ENCODE data around the gene SLC44A5. TPM values are rescaled to one million over a fixed set of nuclear protein-coding genes. Genes with fewer than 3 reads are reported as not detected.
"Not testable (repeated sequence)": the region's sequence is repeated elsewhere in the genome, so short reads cannot be mapped to it uniquely, and the experiment has no call there.

SLC44A5 gene
- 2.4 TPM for polyA plus RNA-seq (2012; ENCODE audit: missing spikeins)

DNA sequence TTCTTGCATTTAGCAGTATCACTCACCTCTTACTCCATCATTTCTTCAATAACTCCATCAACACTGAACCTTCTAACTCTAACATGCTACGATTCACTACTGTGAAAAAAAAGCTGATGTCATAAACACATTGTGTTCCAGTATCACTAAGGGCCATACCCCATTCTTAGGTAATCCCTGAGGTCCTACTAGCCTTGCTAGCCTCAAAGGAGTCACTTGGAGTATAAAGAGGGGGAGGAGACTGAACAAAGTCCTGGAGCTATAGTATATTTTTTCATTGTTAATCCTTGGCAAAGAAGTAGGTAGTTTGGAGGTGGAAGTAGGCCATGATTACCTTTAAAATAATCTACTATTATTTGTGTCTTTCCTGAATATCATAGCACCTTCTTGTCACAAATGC, at the start of gene SLC44A5:
SLC44A5 (minus strand) TSS at position 101 of the 400 bp plus-strand sequence. CDS start 69,667 bp downstream, outside the sequence.
- no peak for FAIRE-seq
- TF ChIP-seq POLR2AphosphoS5 (IDR thresholded peaks at IDR 0.05; ENCODE audit: low read depth, low read length) (no peak), TAF1 (IDR thresholded peaks at IDR 0.05; ENCODE audit: borderline replicate concordance, low read depth, low read length) (no peak), POLR2A (IDR thresholded peaks at IDR 0.05; ENCODE audit: low read depth, low read length) (no peak)
- DNase-seq (ENCODE audit: insufficient read length), result no peak

DNA sequence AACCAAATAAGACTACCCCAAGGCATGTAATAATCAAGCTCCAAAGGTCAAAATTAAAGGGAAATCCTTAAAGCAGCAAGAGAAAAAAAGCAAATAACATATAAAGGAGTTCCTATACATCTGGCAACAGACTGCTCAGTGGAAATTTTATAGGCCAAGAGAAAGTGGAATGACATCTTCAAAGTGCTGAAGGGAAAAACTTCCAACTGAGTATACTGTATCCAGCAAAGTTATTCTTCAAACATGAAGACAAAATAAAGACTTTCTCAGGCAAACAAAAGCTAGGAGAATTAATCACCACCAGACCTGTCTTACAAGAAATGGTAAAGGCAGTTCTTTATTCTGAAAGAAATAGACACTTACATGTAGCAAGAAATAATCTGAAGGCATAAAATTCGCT, 45.0 kb upstream of the SLC44A5 start:
- DNase-seq (ENCODE audit: insufficient read length) (no peak), FAIRE-seq (no peak)
- TF ChIP-seq POLR2AphosphoS5 (IDR thresholded peaks at IDR 0.05; ENCODE audit: low read depth, low read length), result no peak
- no peak for TF ChIP-seq POLR2A (IDR thresholded peaks at IDR 0.05; ENCODE audit: low read depth, low read length)
- no peak for TF ChIP-seq TAF1 (IDR thresholded peaks at IDR 0.05; ENCODE audit: borderline replicate concordance, low read depth, low read length)

DNA sequence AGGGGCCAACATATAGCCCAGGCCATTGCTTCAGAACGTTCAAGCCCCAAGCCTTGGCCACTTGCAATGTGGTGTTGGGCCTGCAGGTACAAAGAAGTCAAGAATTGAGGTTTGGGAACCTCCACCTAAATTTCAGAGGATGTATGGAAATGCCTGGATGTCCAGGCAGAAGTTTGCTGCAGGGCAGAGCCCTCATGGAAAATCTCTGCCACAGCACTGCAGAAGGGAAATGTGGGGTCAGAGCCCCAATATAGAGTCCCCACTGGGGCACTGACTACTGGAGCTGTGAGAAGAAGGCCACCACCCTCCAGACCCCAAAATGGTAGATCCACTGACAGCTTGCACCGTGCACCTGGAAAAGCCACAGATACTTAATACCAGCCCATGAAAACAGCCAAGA, 36.3 kb upstream of the SLC44A5 start:
- not testable (repeated sequence) for DNase-seq (ENCODE audit: insufficient read length); FAIRE-seq

DNA sequence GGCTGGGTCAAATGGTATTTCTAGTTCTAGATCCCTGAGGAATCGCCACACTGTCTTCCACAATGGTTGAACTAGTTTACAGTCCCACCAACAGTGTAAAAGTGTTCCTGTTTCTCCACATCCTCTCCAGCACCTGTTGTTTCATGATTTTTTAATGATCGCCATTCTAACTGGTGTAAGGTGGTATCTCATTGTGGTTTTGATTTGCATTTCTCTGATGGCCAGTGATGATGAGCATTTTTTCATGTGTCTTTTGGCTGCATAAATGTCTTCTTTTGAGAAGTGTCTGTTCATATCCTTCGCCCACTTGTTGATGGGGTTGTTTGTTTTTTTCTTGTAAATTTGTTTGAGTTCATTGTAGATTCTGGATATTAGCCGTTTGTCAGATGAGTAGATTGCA, 34.2 kb upstream of the SLC44A5 start:
- DNase-seq (ENCODE audit: insufficient read length); FAIRE-seq: not testable (repeated sequence)

DNA sequence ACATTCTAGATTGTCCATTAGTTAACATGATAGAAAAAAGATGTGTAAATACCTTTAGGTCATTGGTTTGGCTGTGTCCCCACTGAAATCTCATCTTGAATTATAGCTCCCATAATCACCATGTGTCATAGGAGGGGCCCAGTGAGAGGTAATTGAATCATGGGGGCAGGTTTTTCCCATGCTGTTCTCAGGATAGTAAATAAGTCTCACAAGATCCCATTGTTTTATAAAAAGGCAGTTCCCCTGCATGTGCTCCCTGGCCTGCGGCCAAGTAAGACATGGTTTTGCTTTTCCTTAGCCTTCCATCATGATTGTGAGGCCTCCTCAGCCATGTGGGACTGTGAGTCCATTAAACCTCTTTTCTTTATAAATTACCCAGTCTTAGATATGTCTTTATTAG, 32.5 kb upstream of the SLC44A5 start:
- FAIRE-seq, result no peak
- DNase-seq (ENCODE audit: insufficient read length), result no peak
- TF ChIP-seq POLR2A (IDR thresholded peaks at IDR 0.05; ENCODE audit: low read depth, low read length), result no peak
- no peak for TF ChIP-seq POLR2AphosphoS5 (IDR thresholded peaks at IDR 0.05; ENCODE audit: low read depth, low read length)
- no peak for TF ChIP-seq TAF1 (IDR thresholded peaks at IDR 0.05; ENCODE audit: borderline replicate concordance, low read depth, low read length)

DNA sequence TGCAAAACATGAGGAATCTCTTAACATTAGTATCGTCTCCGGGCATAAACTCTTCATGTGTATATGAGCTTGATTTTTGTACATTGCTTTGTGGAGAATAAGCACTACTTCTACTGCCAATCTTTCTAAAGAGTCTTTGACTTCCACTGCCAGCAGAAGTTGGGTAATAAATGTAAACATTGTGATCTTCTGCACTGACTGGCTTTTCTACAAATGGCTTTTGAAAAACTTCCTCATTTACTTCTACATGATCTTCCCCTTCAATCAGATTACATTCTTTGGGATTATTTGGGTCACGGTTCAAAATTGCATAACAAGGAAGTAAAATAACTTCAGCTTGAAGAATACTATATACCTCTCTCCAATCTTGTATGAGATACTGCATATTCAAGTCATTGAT, 30.4 kb upstream of the SLC44A5 start:
- DNase-seq (ENCODE audit: insufficient read length) (no peak), FAIRE-seq (no peak)
- no peak for TF ChIP-seq POLR2AphosphoS5 (IDR thresholded peaks at IDR 0.05; ENCODE audit: low read depth, low read length)
- no peak for TF ChIP-seq TAF1 (IDR thresholded peaks at IDR 0.05; ENCODE audit: borderline replicate concordance, low read depth, low read length)
- no peak for TF ChIP-seq POLR2A (IDR thresholded peaks at IDR 0.05; ENCODE audit: low read depth, low read length)

DNA sequence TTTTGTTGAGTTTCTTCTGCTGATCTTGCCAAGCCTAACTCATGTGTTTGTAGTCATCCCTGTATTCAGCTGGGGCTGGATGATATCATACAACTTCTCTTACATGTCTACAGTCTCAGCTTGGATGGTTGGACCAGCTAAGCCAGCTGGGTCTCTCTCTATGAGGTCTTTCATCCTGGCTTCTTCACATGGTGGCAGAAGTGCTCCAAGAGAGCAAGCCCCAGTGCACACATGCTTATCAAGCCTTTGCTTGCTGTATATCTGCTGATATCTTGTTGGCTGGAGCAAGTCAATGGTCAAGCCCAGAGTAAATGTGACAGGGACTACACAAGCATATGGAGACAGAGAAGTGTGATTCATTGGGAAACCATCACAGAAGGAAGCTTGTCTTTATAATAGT, 29.2 kb upstream of the SLC44A5 start:
- TF ChIP-seq POLR2AphosphoS5 (IDR thresholded peaks at IDR 0.05; ENCODE audit: low read depth, low read length) (no peak), TAF1 (IDR thresholded peaks at IDR 0.05; ENCODE audit: borderline replicate concordance, low read depth, low read length) (no peak), POLR2A (IDR thresholded peaks at IDR 0.05; ENCODE audit: low read depth, low read length) (no peak)
- DNase-seq (ENCODE audit: insufficient read length) (no peak), FAIRE-seq (no peak)

DNA sequence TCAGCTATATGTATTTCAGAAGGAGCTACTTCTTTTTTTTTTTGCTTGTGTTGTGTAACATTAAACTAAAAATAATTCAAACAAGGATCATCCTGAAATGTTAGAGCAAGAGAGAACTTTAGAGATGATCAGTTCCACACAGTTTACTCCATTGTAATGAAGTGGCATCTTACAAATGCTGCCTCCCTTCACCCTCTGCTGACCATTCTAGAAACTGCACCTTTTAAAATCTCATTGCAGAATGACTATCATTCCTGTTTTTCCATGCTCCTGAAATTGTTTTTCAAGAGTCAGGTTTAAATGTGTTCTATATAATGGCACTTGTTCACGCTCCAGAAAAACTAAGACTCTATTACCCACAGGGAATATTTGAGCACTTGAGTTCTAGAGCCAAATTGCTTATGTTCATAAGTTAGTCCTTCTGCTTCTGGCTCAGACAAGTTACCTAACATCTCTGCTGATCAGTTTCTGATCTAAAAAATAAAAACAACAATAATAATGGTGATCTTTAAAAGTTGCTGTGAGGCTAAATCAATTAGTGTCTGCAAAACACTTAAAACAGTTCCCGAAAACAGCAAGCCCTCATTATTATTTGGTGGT, 21.5 kb upstream of the SLC44A5 start:
- TF ChIP-seq POLR2A (IDR thresholded peaks at IDR 0.05; ENCODE audit: low read depth, low read length), result no peak
- TF ChIP-seq POLR2AphosphoS5 (IDR thresholded peaks at IDR 0.05; ENCODE audit: low read depth, low read length), result no peak
- no peak for TF ChIP-seq TAF1 (IDR thresholded peaks at IDR 0.05; ENCODE audit: borderline replicate concordance, low read depth, low read length)
- no peak for DNase-seq (ENCODE audit: insufficient read length)
- no peak for FAIRE-seq

DNA sequence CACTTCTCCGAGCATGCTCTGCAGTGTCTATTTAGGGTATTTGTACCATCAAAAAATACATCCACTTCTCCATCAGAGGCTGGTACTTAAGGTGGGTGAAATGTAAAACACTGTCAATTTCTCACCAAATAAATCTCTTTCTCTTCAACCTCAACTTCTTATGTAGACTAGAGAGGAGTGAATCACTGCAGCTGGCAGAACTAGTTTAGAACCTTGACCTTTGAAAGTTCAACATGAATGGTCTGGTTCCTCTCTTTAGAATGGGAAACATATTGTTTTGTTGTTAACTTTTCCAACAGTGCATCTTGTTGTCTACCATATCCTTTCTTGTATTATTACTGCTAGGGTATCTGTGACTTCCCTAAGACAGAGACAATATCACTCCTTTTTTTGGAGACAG, 20.1 kb upstream of the SLC44A5 start:
- FAIRE-seq (no peak), DNase-seq (ENCODE audit: insufficient read length) (no peak)
- TF ChIP-seq POLR2A (IDR thresholded peaks at IDR 0.05; ENCODE audit: low read depth, low read length) (no peak), POLR2AphosphoS5 (IDR thresholded peaks at IDR 0.05; ENCODE audit: low read depth, low read length) (no peak), TAF1 (IDR thresholded peaks at IDR 0.05; ENCODE audit: borderline replicate concordance, low read depth, low read length) (no peak)

DNA sequence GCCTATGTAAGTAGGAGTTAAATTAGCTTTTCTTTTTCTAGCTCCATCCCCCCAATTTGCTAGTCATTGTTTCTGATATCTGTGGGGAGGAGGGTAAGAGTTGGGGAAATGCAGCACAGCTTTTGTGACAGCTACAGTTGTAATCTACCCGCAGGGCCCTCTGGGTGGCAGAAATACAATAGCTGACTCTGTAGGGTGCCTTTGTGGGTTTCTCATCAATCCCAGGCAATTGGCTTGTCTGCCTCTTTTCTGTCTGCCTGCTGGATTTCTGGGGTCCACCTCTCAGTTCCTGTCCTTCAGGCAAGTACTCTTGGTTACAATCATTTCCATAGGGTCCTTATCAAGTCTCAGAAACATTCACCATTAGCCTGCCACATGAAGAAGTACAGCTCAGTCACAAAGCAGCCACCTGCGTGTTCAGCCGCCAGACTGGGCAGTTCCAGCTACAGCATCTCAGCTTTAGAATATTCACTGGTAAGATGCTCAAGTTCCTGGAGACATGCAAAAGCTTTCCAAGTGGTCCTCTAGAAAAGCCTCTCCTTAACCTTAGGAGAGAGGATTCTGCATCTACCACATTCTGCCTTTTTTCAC, 19.2 kb upstream of the SLC44A5 start:
- FAIRE-seq (no peak), DNase-seq (ENCODE audit: insufficient read length) (no peak)
- TF ChIP-seq TAF1 (IDR thresholded peaks at IDR 0.05; ENCODE audit: borderline replicate concordance, low read depth, low read length), result no peak
- TF ChIP-seq POLR2A (IDR thresholded peaks at IDR 0.05; ENCODE audit: low read depth, low read length), result no peak
- no peak for TF ChIP-seq POLR2AphosphoS5 (IDR thresholded peaks at IDR 0.05; ENCODE audit: low read depth, low read length)

DNA sequence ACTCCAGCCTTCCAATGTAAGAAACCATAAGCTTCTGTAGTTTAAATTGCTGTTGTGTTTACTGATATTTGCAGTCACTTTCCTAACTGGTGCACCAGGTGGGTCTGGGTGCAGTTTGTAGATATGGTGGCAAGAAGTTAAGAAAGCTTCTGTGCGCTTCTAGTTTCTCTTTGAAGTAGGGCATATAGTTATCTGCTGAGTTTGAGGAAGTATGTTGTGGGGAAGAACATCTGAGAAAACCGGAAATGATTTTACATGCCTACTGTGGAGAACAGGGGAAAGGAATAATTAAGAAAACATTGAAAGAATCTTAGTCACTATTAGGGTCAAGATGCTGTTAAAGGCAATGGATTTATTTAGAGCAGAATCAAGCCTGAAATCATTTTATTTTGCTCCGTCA, 14.9 kb upstream of the SLC44A5 start:
- no peak for DNase-seq (ENCODE audit: insufficient read length)
- TF ChIP-seq POLR2A (IDR thresholded peaks at IDR 0.05; ENCODE audit: low read depth, low read length) (no peak), POLR2AphosphoS5 (IDR thresholded peaks at IDR 0.05; ENCODE audit: low read depth, low read length) (no peak), TAF1 (IDR thresholded peaks at IDR 0.05; ENCODE audit: borderline replicate concordance, low read depth, low read length) (no peak)
- FAIRE-seq, result no peak

DNA sequence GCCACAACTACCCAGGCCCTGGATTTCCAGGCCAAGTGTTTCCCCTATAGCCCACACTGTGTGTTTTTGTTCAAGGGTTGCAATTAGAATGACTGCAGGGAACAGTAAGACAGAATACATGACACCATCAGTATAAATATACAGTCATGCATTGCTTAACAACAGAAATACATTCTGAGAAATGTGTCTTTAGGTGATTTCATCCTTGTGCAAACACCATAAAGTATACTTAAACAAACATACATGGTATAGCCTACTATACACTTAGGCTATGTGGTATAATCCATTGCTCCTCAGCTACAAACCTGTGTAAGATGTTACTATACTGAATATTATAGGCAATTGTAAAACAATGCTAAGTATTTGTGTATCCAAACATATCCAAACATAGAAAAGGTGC, 7.5 kb upstream of the SLC44A5 start:
- TF ChIP-seq POLR2A (IDR thresholded peaks at IDR 0.05; ENCODE audit: low read depth, low read length) (no peak), POLR2AphosphoS5 (IDR thresholded peaks at IDR 0.05; ENCODE audit: low read depth, low read length) (no peak)
- no peak for FAIRE-seq
- no peak for DNase-seq (ENCODE audit: insufficient read length)
